HG03045 (cell line): ENCODE results near the gene SPDYE4.

ENCODE experiments used
- ATAC-seq: cut with Tn5 transposase; IDR thresholded peaks from one replicate; pipeline ENCODE4 v1.9.1; 2021; ENCODE audit warnings: mild to moderate bottlenecking, moderate library complexity; ENCODE audit not compliant: unreplicated experiment

Gene SPDYE4

GRCh38 chr17:8741771-8742170 is 16.6 kb downstream of the SPDYE4 start:
- no peak for ATAC-seq

- ATAC-seq: no peak
Observed at GRCh38 chr17:8741366-8741765, 17.0 kb downstream of the SPDYE4 start.

GRCh38 chr17:8740486-8740885 is 17.9 kb downstream of the SPDYE4 start:
- ATAC-seq: no peak

- ATAC-seq: no peak
Observed at GRCh38 chr17:8739097-8739496, 19.2 kb downstream of the SPDYE4 start.

- no peak for ATAC-seq
Observed at GRCh38 chr17:8736796-8737195, 21.6 kb downstream of the SPDYE4 start.

- ATAC-seq: no peak
Observed at GRCh38 chr17:8736362-8736761, 22.0 kb downstream of the SPDYE4 start.

GRCh38 chr17:8735336-8735939 is 22.9 kb downstream of the SPDYE4 start:
- no peak for ATAC-seq

GRCh38 chr17:8734876-8735275 is 23.5 kb downstream of the SPDYE4 start:
- ATAC-seq: no peak

GRCh38 chr17:8732406-8733085 is 25.8 kb downstream of the SPDYE4 start:
- ATAC-seq: no peak

- no peak for ATAC-seq
Observed at GRCh38 chr17:8729860-8730259, 28.5 kb downstream of the SPDYE4 start.

- no peak for ATAC-seq
Observed at GRCh38 chr17:8729421-8729820, 28.9 kb downstream of the SPDYE4 start.

- ATAC-seq: no peak
Observed at GRCh38 chr17:8728971-8729370, 29.4 kb downstream of the SPDYE4 start.

GRCh38 chr17:8728251-8728938 is 30.0 kb downstream of the SPDYE4 start:
- no peak for ATAC-seq

GRCh38 chr17:8726941-8727555 is 31.3 kb downstream of the SPDYE4 start:
- ATAC-seq: no peak

GRCh38 chr17:8725881-8726876 is 32.2 kb downstream of the SPDYE4 start:
- no peak for ATAC-seq

- no peak for ATAC-seq
Observed at GRCh38 chr17:8724451-8724850, 33.9 kb downstream of the SPDYE4 start.

- ATAC-seq: no peak
Observed at GRCh38 chr17:8720596-8720995, 37.8 kb downstream of the SPDYE4 start.

- ATAC-seq: no peak
Observed at GRCh38 chr17:8719291-8720246, 38.8 kb downstream of the SPDYE4 start.

- no peak for ATAC-seq
Observed at GRCh38 chr17:8718001-8718563, 40.3 kb downstream of the SPDYE4 start.
